NB4 (cell line): ENCODE data around the gene PECR.

ENCODE experiments used
- CTCF ChIP-seq: IDR thresholded peaks from one replicate; pipeline ENCODE4 v1.5.1; 2012; ENCODE audit warnings: low read depth, low read length
- MAX ChIP-seq: IDR thresholded peaks from 2 replicates; pipeline ENCODE4 v1.6.1; 2011; ENCODE audit warnings: low read depth, low read length
- POLR2A ChIP-seq: IDR thresholded peaks from 2 replicates; pipeline ENCODE4 v1.6.1; 2011; ENCODE audit warnings: mild to moderate bottlenecking; ENCODE audit not compliant: insufficient read length; ENCODE audit errors: extremely low read depth

DNA sequence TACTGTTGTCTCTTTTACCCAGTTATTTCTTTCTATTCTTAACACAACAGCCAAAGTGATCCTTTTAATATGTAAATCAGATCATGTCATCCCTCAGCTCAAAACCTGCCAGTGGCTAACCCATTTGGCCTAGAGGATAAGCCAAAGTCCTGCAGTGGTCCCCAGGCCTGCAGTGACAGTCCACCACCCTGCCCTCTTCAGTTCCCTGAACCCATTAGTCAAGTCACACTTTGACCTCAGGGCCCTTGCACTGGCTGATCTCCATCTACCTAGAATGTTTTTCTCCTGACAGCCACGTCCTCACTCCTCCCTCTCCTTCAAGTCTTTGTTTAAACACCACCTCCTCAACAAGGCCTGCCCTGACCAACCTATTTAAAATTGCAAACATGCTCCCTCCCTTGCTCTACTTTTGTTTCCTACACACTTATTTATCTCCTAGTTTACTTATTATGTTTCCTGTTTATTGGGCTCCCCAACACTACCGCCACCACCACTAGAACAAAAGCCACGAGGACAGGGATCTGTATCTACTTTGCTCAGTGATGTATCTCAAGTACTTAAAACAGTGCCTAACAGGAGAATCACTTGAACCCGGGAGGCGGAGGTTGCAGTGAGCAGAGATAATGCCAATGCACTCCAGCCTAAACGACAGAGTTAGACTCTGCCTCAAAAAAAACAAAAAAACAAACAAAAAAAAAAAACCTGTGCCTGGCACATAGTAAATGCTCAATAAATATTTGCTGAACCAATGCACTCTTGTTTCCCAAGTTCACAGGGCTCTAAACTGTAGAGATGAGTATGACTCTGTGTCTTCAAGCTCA is 77.5 kb downstream of the PECR start:
- TF ChIP-seq CTCF, result no peak
- no peak for TF ChIP-seq MAX
- TF ChIP-seq POLR2A, result no peak
